Measurements from ENCODE around the gene PNMA1.
A peak's percentile ranks its signal among the peaks of the same experiment; 100 is the strongest.

Gene PNMA1

GRCh38 chr14:73732006-73732405 is 17.8 kb upstream of the PNMA1 start:
- no peak for DNase-seq

DNA sequence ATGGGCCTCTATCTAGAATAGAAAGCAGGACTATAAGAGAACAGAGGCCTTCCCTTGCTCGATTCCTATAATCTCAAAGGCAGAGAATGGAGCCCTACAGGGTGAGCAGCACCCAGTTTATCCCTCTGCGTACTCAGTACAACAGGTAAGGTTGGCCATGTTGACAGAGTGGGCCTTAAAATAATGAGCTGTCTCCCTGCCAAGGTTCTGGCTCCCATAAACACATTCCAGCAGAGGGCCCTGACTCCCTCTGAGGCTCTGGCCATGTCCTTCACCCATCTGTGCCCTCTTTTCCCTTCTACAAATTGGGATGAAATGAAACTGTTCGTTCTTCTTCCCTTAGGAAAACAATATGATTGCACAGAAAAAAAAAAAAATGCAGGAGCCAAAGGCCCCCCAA is 16.9 kb upstream of the PNMA1 start:
- DNase-seq, result no peak

DNA sequence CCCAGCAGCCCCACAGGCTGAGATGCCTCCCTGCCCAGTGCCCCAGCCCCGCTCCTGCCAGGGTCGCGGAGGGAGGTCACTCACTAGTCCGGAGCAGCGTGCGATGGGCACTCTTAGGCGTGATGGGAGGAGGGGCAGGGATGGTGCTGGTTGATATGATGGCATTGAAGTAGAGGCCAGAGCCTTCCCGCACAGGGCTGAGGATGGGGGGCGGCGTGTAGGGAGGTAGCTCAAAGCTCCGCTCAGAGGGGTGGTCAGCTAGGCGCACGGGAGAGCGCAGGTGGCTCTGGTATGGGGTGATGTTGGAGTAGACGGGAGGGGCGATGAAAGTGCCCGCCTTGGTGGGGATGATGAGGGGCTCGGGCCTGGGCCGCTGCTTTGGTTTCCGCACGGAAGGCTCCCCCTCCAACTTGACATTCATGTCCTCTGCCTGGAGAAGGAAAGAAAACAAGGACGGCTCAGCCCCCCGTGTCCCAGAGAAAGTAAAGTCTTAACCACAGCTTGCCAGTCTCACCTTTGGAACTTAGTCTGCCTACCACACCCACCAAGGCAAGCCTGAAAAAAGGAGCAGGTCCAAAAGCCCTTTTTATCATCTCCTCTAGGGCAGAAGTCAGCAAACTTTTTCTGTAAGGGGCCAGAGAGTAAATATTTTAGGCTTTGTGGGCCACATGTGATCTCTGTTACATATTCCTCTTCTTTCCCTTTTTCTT is 15.5 kb upstream of the PNMA1 start:
- DNase-seq, result no peak

GRCh38 chr14:73728717-73729330 is 14.6 kb upstream of the PNMA1 start:
- DNase-seq, result peak; percentile 87

DNA sequence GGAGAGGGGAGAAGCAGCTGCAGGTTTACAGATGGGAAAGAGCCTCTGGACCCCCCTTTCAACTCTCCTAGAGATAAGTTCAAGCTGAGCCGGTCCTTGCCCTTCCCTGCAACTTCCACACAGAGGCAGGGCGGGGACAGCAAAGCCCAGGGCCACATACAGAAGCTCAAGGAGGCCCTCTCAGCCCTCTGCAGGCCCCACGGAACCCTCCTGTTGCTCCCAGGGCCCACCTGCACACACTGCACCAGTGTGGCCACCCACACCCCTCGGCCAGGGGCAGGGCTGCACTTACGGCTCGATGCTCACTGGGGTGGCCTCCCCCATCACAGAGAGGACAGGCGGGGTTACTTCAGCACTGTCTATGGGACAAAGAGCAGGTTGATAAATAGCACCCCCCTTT is 13.0 kb upstream of the PNMA1 start:
- no peak for DNase-seq

DNA sequence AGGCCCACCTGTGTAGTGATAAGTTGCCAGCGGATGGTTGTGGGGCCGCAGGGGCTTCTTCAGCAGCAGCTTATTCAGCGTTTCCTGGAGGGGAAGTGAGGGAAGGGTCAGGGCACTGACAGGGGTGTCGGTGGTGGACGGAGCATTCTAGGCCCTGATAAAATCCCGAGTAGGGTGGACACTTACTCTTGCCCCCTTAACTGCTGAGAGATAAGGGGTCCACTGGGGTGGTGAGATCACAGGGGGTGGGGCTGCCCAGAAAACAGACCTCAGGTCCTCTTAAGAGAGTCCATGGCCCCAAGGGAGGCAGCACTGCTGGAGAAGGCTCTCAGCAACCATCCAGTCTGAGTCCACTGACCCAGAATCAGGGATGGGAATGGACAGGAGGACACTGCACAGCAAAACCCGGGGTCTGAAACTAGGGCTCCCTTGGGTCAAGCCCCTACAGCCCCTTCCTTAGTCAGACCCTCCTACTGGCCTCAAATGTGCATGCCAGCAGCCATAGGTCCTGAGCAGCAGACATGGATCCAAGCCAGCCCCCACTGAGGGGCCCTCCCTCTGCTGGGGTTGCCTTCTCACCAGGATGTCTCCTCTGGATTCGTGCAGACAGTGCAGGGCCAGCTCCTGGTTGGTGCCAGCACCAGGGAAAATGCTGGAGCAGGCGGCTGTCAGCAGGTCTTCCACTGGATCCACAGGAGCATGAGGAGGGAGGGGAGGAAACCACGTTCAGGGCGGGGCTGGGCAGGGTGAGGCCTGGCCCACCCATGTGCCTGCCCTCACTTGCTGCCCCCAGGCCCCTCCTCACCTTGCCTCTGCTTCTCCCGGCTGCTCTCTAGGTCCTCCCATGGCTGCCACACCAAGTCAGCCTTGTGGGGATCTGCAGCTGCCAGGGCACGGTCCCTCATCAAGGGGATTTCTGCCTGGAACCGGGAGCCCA is 12.1 kb upstream of the PNMA1 start:
- DNase-seq, result no peak

DNA sequence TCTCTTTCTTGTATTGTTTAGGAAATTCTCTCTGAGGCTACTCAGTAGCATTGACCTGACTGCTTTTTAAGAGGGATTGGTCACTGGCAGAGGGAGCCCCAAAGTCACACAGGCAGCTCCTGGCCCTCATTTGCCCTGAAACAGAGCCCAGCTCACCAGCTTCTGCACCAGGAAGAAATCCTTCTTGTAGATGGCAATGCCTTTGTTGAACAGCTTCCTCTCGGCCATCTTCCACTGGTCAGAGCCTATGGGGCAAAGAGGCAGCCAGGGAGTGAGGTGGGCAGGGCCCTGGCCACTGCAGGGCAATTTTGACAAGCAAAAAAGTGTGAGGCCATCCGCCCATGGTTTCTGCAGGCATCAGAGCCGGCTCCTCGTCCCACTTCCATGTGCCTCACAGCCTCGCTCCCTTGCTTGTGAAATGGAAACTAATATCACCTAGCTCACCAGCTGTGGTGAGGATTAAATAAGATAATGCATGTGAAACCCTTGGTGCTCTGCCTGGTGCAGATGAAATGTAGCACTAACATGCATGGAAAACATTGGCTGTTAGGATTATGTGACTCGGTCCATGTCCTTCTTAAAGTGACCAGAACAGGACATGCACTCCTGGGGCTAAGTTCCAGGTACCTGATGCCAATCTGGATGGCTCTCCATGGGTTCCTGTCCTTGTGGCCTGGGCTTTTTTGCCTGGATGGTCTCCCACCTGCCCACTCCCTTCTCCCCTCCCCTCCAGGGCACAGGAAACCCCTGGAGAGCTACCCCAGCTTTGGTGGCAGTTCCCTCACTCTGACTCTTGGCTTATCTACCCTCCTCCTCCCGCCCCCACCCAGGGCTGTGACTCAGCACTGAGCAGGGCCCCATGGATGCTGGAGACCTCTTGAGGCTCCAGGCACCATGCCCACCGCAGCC is 11.2 kb upstream of the PNMA1 start:
- DNase-seq, result no peak

GRCh38 chr14:73724696-73725095 is 10.5 kb upstream of the PNMA1 start:
- DNase-seq, result no peak

DNA sequence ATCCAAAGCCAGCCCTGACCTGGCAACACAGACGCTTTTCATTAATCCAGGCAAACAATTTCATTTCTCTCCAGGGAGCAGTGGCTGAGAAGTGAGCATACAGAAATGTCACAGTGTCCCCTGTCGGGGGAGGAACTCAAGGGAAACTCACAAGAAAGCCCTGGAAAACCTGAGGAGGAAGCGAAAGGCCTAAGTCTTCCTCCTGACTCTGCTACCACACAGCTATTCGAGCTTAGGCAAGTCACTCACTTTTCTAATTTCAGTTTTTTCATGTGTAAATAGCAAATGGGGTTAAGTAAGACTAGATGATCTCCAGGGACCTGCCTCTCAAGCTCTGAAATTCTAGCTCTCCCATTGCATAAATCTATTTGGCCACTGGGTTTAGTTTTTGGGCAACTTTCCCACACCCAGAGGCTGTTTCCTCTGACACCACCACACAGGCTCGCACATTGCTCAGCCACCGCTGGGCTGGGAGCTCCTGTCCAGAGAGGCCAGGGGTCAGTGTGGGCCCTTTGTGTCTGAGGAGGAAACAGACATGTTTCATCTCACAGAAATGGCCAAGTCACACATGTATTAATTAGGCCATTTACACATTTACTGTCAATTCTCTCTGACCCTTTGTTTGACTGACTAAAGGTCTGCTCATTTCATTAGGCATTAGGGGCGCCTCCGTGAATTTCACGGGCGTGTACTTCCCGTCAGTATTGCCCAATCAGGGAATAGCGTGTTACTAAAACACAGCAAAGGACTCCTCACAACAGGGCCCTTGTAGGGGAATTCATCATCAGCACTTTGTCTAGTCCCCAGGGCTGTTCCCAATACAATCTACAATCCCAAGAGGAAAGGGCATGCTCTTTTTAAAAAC is 9.8 kb upstream of the PNMA1 start:
- DNase-seq, result no peak

- no peak for DNase-seq
Measured at GRCh38 chr14:73723406-73723796, 9.2 kb upstream of the PNMA1 start.

- DNase-seq, result no peak
Measured at GRCh38 chr14:73722581-73722980, 8.4 kb upstream of the PNMA1 start.

GRCh38 chr14:73721101-73721821 is 7.1 kb upstream of the PNMA1 start:
- no peak for DNase-seq

GRCh38 chr14:73720636-73721035 is 6.5 kb upstream of the PNMA1 start:
- no peak for DNase-seq

- no peak for DNase-seq
Measured at GRCh38 chr14:73719791-73720190, 5.6 kb upstream of the PNMA1 start.

- no peak for DNase-seq
Measured at GRCh38 chr14:73719361-73719760, 5.2 kb upstream of the PNMA1 start.

GRCh38 chr14:73718418-73719251 is 4.5 kb upstream of the PNMA1 start:
- no peak for DNase-seq

- DNase-seq, result no peak
Measured at GRCh38 chr14:73717711-73718417, 3.7 kb upstream of the PNMA1 start.

DNA sequence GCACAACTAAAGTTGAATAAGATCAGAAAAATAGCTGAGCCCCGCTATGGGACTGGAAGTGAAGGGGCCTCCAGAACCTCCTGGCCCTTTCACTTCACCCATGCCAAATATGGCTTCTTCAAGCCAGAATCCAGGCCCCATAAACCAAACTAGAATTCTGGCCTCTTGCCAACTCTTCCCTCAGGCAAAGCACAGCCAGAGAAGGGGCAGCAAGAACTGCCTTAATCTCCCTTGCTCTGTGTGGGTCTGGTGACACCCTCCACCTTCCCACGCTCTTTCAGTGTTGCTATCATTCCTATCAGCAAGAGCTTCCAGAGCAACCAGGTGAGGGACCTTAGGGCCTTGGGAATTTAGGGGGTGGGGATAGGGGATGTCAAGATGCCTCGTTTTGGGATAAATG is 3.1 kb upstream of the PNMA1 start:
- DNase-seq, result no peak

DNA sequence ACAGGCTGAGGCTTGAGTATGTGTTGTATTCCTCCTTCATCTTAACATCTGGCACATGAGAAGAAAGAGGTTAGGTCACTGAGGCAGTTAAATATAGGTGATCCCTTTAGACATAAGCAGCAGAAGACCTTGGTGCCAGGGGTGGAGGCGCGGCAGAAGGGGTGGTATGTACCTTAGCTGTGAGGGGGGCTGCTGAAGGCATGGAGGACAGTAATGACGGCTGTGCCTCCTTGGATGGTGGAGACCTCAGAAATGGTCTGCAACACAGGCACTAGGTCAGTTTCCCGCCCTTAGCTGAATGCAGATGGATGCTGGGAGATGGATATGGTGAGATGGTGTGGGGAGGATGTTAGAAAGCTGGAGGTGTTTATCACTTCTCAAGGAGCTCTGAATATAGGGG is 1.5 kb upstream of the PNMA1 start:
- DNase-seq, result no peak
